D721Med (cell line): Measurements from ENCODE around the gene TPM2.

Experiments used
- DNase-seq: peaks from one replicate; pipeline ENCODE4 v3.0.0; 2011; ENCODE audit warnings: low spot score; ENCODE audit not compliant: insufficient read length
- FAIRE-seq: peaks from 2 replicates; lab custom pipeline; 2011; peaks lifted over from hg19 to GRCh38; lab: Jason Lieb, UNC
- TF ChIP-seq, protein P1 (sequence below): IDR thresholded peaks from 2 replicates; pipeline ENCODE4 v1.5.1; 2012; ENCODE audit warnings: mild to moderate bottlenecking, control low read depth; ENCODE audit not compliant: insufficient read depth; ENCODE audit errors: missing control alignments

The TPM2 gene

DNA sequence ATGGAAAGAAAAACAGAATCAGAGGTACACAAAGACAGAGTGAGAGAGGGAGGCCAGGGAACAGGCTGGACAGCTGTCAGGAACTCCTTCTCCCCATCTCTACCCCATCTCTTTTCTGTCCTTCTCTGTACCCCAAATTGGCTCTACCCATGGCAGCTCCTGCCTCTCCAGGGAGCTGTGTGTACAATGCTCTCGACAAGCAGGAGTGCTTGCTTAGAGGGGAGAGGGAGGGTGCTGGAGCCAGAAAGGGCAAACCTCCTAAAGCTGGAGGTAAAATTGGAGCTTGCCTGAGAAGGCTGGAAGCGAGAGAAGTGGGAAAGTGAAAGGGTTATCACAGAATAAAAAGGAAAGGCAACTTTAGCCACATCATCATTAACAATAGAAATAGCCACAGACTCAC is 6.4 kb downstream of the TPM2 start:
- TF ChIP-seq, protein P1, sequence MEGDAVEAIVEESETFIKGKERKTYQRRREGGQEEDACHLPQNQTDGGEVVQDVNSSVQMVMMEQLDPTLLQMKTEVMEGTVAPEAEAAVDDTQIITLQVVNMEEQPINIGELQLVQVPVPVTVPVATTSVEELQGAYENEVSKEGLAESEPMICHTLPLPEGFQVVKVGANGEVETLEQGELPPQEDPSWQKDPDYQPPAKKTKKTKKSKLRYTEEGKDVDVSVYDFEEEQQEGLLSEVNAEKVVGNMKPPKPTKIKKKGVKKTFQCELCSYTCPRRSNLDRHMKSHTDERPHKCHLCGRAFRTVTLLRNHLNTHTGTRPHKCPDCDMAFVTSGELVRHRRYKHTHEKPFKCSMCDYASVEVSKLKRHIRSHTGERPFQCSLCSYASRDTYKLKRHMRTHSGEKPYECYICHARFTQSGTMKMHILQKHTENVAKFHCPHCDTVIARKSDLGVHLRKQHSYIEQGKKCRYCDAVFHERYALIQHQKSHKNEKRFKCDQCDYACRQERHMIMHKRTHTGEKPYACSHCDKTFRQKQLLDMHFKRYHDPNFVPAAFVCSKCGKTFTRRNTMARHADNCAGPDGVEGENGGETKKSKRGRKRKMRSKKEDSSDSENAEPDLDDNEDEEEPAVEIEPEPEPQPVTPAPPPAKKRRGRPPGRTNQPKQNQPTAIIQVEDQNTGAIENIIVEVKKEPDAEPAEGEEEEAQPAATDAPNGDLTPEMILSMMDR: no peak
- DNase-seq: no peak

DNA sequence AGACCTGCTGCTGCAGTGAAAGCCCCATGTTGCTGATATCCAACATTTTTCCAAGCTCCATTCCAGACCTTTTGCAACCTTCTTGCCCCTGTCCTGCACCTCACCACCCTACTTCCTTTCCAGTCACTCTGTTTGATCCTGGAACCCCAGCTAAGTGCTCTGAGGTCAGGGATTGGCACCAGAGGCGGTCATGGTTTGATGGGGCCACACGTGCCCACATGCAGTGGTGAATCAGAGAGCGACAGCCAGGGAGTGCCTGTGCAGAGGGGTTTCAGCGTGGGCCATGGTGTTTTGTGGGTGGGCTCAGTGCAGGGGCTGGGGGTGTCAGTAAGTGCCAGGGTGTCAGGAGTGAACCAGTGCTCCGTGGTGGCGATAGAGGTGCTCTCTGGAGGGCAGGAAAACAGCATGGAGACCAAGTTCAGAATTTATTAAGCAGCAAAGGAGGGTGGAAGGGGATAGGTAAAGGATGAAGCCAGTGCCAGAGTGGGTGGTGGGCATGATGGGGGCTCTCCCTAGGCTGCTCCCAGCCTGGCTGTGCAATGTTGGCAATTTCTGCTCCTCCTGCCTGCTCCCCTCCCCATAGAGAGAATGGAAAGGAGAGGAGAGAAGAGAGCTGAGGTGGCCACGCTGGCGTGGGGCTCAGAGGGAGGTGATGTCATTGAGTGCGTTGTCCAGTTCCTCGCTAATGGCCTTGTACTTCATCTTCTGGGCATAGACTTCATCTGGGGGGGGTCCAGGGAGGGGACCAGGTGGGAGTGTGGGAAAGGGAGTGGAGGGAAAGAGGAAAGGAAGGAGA is 7.0 kb downstream of the TPM2 start:
- FAIRE-seq (no peak), DNase-seq (no peak)
- TF ChIP-seq, protein P1: no peak

More for the DNA sequence above, 6.4 kb downstream of the TPM2 start:
- FAIRE-seq: no peak

DNA sequence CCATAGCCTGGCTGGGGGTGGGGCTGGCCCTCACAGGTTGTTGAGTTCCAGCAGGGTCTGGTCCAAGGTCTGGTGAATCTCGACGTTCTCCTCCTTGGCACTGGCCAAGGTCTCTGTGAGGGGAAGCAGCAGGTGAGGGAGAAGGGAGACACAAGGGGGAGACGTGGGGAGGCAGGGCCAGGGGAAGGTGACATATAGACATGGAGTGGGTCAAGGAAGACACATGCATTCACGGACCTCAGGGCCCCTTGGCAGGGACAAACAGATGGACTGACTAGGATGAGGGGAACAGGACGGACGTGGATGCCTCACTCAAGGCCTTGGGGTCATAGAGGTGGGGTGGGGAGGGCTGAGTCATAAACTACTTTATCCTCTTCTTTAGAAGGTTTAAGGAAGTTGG is 7.7 kb downstream of the TPM2 start:
- DNase-seq: no peak
- no peak for FAIRE-seq
- TF ChIP-seq, protein P1: no peak

DNA sequence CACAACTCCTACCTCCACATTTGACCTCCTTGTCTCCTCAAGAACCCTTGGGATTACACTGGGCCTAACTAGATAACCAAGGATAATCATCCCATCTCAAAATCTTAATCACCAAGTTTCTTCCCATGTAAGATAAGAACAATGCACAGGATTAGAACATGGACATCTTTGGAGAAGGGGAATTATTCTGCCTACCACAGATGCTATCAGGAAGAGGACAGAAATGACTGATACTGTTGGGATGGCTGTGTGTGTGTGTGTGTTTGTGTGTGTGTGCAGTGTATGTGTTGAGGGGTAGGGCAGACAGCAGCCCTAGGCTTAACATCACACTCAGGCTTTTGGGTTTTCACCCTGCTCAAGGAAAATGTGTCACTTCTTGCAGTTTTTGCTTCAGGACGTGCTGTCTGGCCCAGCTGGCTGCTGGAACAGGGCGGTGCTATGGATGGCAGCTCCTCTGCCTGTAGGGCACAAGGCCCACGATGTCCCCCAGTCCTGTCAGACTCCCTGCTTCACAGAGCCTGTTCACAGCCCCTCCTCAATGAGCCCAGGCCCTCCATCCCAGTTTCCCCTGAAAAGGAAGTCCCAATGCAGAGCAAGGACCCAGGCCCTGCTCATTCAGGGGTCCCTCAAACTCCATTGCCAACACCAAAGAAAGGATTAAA is 8.3 kb downstream of the TPM2 start:
- TF ChIP-seq, protein P1: no peak
- no peak for DNase-seq
- no peak for FAIRE-seq

DNA sequence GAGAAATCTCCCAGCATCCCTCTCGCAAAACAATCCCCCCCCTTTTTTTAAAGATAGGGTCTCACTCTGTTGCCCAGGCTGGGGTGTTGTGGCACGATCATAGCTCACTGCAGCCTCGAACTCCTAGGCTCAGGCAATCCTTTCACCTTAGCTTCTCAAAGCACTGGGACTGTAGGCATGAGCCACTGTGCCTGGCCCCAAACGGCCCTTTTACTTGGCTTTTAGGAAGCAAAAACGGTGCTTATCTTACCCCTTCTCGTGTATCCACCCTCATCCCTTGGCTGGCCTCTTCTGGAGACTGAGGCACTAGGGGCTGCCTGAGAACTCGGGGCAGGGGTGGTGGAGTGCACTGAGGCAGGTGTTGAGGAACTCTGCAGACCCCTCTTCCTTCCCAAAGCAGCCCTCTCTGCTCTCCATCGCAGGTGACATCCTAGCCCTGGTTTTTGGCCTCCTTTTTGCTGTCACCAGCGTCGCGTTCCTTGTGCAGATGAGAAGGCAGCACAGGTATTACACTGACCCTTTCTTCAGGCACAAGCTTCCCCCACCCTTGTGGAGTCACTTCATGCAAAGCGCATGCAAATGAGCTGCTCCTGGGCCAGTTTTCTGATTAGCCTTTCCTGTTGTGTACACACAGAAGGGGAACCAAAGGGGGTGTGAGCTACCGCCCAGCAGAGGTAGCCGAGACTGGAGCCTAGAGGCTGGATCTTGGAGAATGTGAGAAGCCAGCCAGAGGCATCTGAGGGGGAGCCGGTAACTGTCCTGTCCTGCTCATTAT is 9.2 kb downstream of the TPM2 start:
- TF ChIP-seq, protein P1: no peak
- DNase-seq: no peak
- FAIRE-seq: no peak

DNA sequence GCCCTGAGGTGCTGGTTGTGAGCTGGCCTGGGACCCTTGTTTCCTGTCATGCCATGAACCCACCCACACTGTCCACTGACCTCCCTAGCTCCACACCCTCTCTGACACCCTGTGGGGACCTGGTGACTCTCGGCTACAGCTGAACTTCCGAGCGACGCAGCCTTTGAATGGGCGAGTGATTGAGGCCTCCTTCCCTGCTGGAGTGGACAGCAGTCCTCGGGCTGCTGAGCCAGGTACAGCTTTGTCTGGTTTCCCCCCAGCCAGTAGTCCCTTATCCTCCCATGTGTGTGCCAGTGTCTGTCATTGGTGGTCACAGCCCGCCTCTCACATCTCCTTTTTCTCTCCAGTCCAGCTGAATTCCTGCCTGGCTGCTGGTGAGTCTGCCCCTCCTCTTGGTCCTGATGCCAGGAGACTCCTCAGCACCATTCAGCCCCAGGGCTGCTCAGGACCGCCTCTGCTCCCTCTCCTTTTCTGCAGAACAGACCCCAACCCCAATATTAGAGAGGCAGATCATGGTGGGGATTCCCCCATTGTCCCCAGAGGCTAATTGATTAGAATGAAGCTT is 9.9 kb downstream of the TPM2 start:
- TF ChIP-seq, protein P1: no peak
- FAIRE-seq (no peak), DNase-seq (no peak)
